ENCODE data around the gene HOXB1.

HOXB1 gene

GRCh38 chr17:48530887-48531272 is at the start of gene HOXB1:
TSS of gene HOXB1 (minus strand) at chr17:48531011. CDS start at chr17:48530904, 107 bp downstream.
- DNase-seq: no peak

- DNase-seq: no peak
Measured at GRCh38 chr17:48579760-48580554, 49.1 kb upstream of the HOXB1 start.

- DNase-seq: no peak
Measured at GRCh38 chr17:48579471-48579759, 48.6 kb upstream of the HOXB1 start.

GRCh38 chr17:48578616-48579470 is 48.0 kb upstream of the HOXB1 start:
- no peak for DNase-seq

GRCh38 chr17:48577946-48578615 is 47.3 kb upstream of the HOXB1 start, which contains the start of gene HOXB4:
TSS of gene HOXB4 (minus strand) at chr17:48578350. CDS start at chr17:48578319, 31 bp downstream.
- DNase-seq: no peak

- no peak for DNase-seq
Measured at GRCh38 chr17:48577330-48577945, 46.6 kb upstream of the HOXB1 start.

GRCh38 chr17:48576479-48577309 is 45.9 kb upstream of the HOXB1 start:
- DNase-seq: no peak

GRCh38 chr17:48575673-48576478 is 45.1 kb upstream of the HOXB1 start:
- DNase-seq: no peak

GRCh38 chr17:48575066-48575582 is 44.3 kb upstream of the HOXB1 start:
- DNase-seq: no peak

- DNase-seq: no peak
Measured at GRCh38 chr17:48574505-48575065, 43.8 kb upstream of the HOXB1 start.

GRCh38 chr17:48571826-48572417 is 41.1 kb upstream of the HOXB1 start:
- no peak for DNase-seq

GRCh38 chr17:48571024-48571818 is 40.4 kb upstream of the HOXB1 start:
- no peak for DNase-seq

GRCh38 chr17:48570325-48571023 is 39.7 kb upstream of the HOXB1 start:
- no peak for DNase-seq

- DNase-seq: no peak
Measured at GRCh38 chr17:48569674-48570324, 39.0 kb upstream of the HOXB1 start.

GRCh38 chr17:48569240-48569582 is 38.4 kb upstream of the HOXB1 start:
- DNase-seq: no peak

- DNase-seq: no peak
Measured at GRCh38 chr17:48568499-48569239, 37.9 kb upstream of the HOXB1 start.

- DNase-seq: no peak
Measured at GRCh38 chr17:48567646-48568354, 37.0 kb upstream of the HOXB1 start.

All from SIG-M5 (cell line).